Activated B cell treated with CpG ODN at 0.5 μM for 24 hours (primary cell): ENCODE measurements around the gene TSPAN31. TPM values are rescaled to one million over a fixed set of nuclear protein-coding genes. Genes with fewer than 3 reads are reported as not detected.

Experiments
- ATAC-seq: fragments of 200-7000 bp; cut with Tn5 transposase; one replicate; pipeline ENCODE4 v1.10.0; 2021; ENCODE audit warnings: low read depth, mild to moderate bottlenecking, moderate library complexity
- CTCF ChIA-PET: fragments of 350-600 bp; sonication (Branson Sonifier 250); formaldehyde crosslinking; loops from one replicate; lab custom pipeline; 2021; ENCODE audit warnings: antibody characterized with exemption; lab: Charles Lee
- POLR2A ChIA-PET: fragments of 350-600 bp; sonication (Branson Sonifier 250); formaldehyde crosslinking; loops from one replicate; lab custom pipeline; 2021; ENCODE audit warnings: antibody characterized with exemption; lab: Charles Lee
- DNase-seq: peaks from one replicate; pipeline ENCODE4 v3.0.0; 2022
- H3K27ac Mint-ChIP-seq: one replicate; pipeline ENCODE4 v1.8.0; 2020; ENCODE audit warnings: mixed read lengths
- H3K27me3 Mint-ChIP-seq: one replicate; pipeline ENCODE4 v1.8.0; 2021; ENCODE audit warnings: mixed read lengths
- H3K36me3 Mint-ChIP-seq: one replicate; pipeline ENCODE4 v1.8.0; 2021; ENCODE audit warnings: low read depth, mixed read lengths
- H3K4me1 Mint-ChIP-seq: one replicate; pipeline ENCODE4 v1.8.0; 2021; ENCODE audit warnings: mixed read lengths
- H3K4me3 Mint-ChIP-seq: one replicate; pipeline ENCODE4 v1.8.0; 2020; ENCODE audit warnings: mild to moderate bottlenecking, mixed read lengths
- H3K9me3 Mint-ChIP-seq: one replicate; pipeline ENCODE4 v1.8.0; 2020; ENCODE audit warnings: mixed read lengths
- intact Hi-C: fragments of 100-400 bp; cut with micrococcal nuclease; formaldehyde crosslinking; loops from one replicate; pipeline ENCODE4 v1.15.1; 2024
- total RNA-seq: library from RNA; stranded (reverse); gene quantifications from 2 replicates; pipeline ENCODE4 v1.2.3, GENCODE V29; 2022
- TF ChIP-seq, protein P1 (sequence below): fragments of 200-600 bp; IDR thresholded peaks from one replicate; pipeline ENCODE4 v1.8.0; 2022; ENCODE audit warnings: antibody characterized with exemption, mild to moderate bottlenecking

The TSPAN31 gene
- total RNA-seq, 1 donor from 2014 or later, result 35.8 TPM

DNA sequence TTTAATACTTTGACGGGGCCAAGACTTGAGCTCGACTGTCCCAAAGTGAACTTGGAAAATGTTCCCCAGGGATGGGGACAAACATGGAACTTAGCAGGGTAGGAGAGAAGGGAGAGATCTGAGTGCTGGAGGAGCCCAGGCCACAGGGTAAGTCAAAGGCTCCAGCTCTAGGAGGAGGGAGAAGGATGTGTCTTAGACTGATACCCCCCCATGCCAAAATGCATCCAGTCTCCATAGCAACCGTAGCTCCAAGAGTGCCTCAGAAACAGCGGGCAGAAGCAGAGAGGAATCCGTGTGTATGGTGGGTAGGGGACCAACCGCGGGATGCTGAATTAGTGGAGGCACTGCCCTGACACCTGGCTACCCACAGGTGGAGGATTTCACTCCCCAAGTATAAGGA, 5.5 kb upstream of the TSPAN31 start:
- H3K36me3 Mint-ChIP-seq, result peaks cover 22% of the 10 kb centered on the region
- H3K9me3 Mint-ChIP-seq, result no peaks in the 10 kb centered on the region
- intact Hi-C loops, result no loop called here
- DNase-seq, result no peak
- TF ChIP-seq, protein P1, sequence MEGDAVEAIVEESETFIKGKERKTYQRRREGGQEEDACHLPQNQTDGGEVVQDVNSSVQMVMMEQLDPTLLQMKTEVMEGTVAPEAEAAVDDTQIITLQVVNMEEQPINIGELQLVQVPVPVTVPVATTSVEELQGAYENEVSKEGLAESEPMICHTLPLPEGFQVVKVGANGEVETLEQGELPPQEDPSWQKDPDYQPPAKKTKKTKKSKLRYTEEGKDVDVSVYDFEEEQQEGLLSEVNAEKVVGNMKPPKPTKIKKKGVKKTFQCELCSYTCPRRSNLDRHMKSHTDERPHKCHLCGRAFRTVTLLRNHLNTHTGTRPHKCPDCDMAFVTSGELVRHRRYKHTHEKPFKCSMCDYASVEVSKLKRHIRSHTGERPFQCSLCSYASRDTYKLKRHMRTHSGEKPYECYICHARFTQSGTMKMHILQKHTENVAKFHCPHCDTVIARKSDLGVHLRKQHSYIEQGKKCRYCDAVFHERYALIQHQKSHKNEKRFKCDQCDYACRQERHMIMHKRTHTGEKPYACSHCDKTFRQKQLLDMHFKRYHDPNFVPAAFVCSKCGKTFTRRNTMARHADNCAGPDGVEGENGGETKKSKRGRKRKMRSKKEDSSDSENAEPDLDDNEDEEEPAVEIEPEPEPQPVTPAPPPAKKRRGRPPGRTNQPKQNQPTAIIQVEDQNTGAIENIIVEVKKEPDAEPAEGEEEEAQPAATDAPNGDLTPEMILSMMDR, result no peak
- no peak overlapping the region for H3K27ac Mint-ChIP-seq
- ATAC-seq, result no peak
- H3K4me3 Mint-ChIP-seq, result peak overlapping the region; percentile 0
- H3K27me3 Mint-ChIP-seq, result no peaks in the 10 kb centered on the region
- POLR2A ChIA-PET, result no interaction called here
- H3K4me1 Mint-ChIP-seq, result peaks cover 41% of the 10 kb centered on the region
- CTCF ChIA-PET, result no interaction called here

DNA sequence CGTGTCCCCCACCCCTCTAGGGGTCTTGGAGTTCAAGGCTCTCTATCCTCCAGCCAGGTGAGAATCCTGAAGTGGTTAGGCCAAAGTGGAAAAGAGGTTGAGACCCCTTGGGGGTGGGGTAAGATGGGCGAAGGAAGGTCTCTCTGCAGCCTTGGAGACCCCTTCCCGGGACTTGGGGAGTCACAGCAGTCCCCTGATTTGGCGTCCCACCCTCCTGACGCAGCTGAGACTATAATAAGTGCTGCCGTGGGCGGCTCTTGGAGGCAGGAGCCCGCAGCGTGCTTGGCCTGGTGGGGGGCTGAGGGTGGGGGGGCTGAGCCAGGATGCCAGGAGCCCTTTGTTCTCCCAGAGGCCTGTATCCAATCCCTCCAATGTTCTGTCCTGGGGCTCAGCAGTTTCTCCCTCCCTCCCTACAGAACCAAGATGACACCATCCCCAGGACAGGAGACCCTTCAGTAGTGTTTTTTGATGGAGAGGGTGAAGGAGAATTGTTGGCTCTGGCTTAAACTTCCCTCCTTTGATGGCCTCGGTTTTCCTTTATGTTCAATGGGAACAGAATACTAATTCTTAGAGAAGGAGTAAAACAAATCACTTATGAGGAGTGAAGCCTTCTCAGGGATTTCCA, 4.8 kb upstream of the TSPAN31 start:
- H3K36me3 Mint-ChIP-seq, result peaks cover 22% of the 10 kb centered on the region
- no peaks in the 10 kb centered on the region for H3K27me3 Mint-ChIP-seq
- intact Hi-C loops, result loop anchor here (5.0 kb wide), 1 partner anchor 283 kb away; the partner anchor contains the start of genes GLI1 and INHBE
- ChIA-PET CTCF (interaction anchor here (1.1 kb wide), 1 partner anchor 157 kb away, joined by 3 read pairs; no protein-coding TSS in a partner anchor), POLR2A (no interaction called here)
- no peak for DNase-seq
- no peak overlapping the region for H3K4me3 Mint-ChIP-seq
- TF ChIP-seq, protein P1, result no peak
- peak overlapping the region; percentile 90 for H3K27ac Mint-ChIP-seq
- H3K9me3 Mint-ChIP-seq, result no peaks in the 10 kb centered on the region
- no peak for ATAC-seq
- peaks cover 46% of the 10 kb centered on the region for H3K4me1 Mint-ChIP-seq

DNA sequence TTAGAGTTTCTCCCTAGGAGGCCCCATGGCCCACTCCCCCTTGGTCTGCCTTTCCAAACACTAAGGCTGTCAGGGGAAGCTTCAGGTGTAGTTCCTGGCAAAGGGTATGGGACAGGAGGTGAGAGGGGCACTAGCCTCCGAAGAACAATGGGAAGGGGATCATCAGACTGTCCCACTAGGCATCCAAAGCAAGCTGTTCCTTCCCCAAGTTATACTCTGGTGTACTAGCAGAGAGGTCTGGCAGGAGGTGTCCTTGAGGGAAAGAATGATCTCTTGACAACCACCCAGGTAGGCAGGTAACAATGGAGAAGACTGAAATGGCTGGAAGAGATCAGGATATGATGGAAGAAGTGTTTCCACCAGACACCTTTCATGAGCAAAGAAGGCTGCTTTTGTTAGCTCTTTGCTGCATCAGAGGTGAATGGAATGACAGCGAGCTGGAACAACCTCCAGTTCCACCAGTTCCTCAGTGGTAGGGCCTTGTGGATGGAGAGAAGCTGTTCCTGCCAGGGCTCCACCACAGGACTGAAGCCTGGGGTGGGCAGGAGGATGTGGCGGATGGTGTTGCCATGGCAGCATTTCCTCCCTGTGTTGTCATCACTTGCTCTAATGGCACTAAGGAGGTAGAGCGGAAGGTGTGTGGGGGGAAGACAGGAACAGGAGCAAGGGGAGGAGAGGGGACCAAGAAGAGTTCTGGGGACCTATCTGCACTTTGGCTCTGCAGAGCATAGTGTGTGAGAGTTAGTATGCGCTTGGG, 4.0 kb upstream of the TSPAN31 start:
- Mint-ChIP-seq H3K27me3 (no peaks in the 10 kb centered on the region), H3K27ac (peak overlapping the region; percentile 90), H3K36me3 (peaks cover 20% of the 10 kb centered on the region), H3K4me1 (peaks cover 53% of the 10 kb centered on the region), H3K4me3 (peak overlapping the region; percentile 88), H3K9me3 (no peaks in the 10 kb centered on the region)
- ChIA-PET POLR2A (interaction anchor here (0.6 to 1.8 kb wide), 3 partner anchors 7 to 16 kb away, joined by 3 to 11 read pairs (median 6); no protein-coding TSS in a partner anchor), CTCF (interaction anchor here (0.6 to 1.4 kb wide), 6 partner anchors 19 to 158 kb away, joined by 3 to 8 read pairs (median 3); no protein-coding TSS in a partner anchor)
- TF ChIP-seq, protein P1, result no peak
- ATAC-seq, result peak; percentile 25
- no peak for DNase-seq
- intact Hi-C loops, result loop anchor here (5.0 kb wide), 1 partner anchor 284 kb away; the partner anchor contains the start of genes GLI1 and INHBE

DNA sequence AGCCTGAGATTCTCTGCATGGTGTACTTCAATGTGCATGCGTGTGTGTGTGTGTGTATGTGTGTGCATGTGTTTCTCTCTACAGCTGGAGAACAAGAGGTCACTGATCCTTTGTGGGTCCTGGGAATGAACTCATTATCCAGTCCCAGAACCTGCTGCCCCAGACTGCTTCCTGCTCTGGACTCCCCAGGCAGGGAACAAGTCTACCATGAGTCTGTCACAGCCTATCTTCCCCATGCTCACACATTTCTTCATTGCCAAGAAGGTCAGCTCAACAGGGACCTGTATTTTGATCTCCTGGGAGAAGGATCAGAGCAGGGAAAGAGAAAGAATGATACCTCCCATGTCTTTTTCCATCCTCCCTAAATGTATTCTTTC, 3.4 kb upstream of the TSPAN31 start:
- DNase-seq (no peak), ATAC-seq (no peak)
- Mint-ChIP-seq H3K4me3 (peak overlapping the region; percentile 88), H3K36me3 (peaks cover 23% of the 10 kb centered on the region), H3K27me3 (no peaks in the 10 kb centered on the region), H3K9me3 (no peaks in the 10 kb centered on the region), H3K27ac (peak overlapping the region; percentile 90), H3K4me1 (peaks cover 59% of the 10 kb centered on the region)
- intact Hi-C loops, result loop anchor here (5.0 kb wide), 1 partner anchor 284 kb away; the partner anchor contains the start of genes GLI1 and INHBE
- TF ChIP-seq, protein P1, result no peak
- ChIA-PET CTCF (interaction anchor here (0.6 to 1.4 kb wide), 7 partner anchors 15 to 157 kb away, joined by 3 to 8 read pairs (median 3); no protein-coding TSS in a partner anchor), POLR2A (interaction anchor here (0.6 to 1.8 kb wide), 4 partner anchors 8 to 15 kb away, joined by 3 to 11 read pairs (median 5); partner anchors contain the start of gene CDK4)
